Tibial artery (tissue), 4 donors: ENCODE measurements around the gene GUCY2D.
"Not testable (repeated sequence)": the region's sequence is repeated elsewhere in the genome, so short reads cannot be mapped to it uniquely, and the experiment has no call there.

ENCODE experiments used
- DNase-seq, 2 donors: peaks; one replicate each; pipeline ENCODE4 v3.0.0-alpha.2; 2019
- H3K27ac ChIP-seq, 2 donors: fragments of 200-600 bp; sonication (generic) in 1 of 2; 1 replicate in 1 of 2; 2 replicates in 1 of 2; pipeline ENCODE4 v1.5.1; 2018 to 2019; ENCODE audit warnings: mild to moderate bottlenecking in 1 of 2
- H3K27me3 ChIP-seq, 2 donors: fragments of 200-600 bp; sonication (generic) in 1 of 2; one replicate each; pipeline versions ENCODE4 v1.5.1 to v1.6.0; 2016 to 2019
- H3K36me3 ChIP-seq, 3 donors: fragments of 200-600 bp; sonication (generic) in 2 of 3; one replicate each; pipeline ENCODE4 v1.5.1; 2016 to 2019; ENCODE audit warnings: mild to moderate bottlenecking in 2 of 3
- H3K4me1 ChIP-seq, 4 donors: fragments of 200-600 bp; sonication (generic) in 2 of 4; 1 replicate in 3 of 4; 2 replicates in 1 of 4; pipeline ENCODE4 v1.5.1; 2016 to 2019
- H3K4me3 ChIP-seq, 2 donors: fragments of 200-600 bp; sonication (generic) in 1 of 2; 1 replicate in 1 of 2; 2 replicates in 1 of 2; pipeline ENCODE4 v1.5.1; 2018 to 2019; ENCODE audit warnings: mild to moderate bottlenecking in 2 of 2
- H3K9me3 ChIP-seq, 3 donors: fragments of 200-600 bp; sonication (generic) in 1 of 3; one replicate each; pipeline ENCODE4 v1.5.1; 2016 to 2019
- intact Hi-C: fragments of 100-400 bp; cut with DNase I; formaldehyde crosslinking; loops from one replicate; pipeline ENCODE4 v1.15.0; 2023; ENCODE audit warnings: low total_unique reads
- TF ChIP-seq, protein P1 (sequence below), 2 experiments: fragments of 200-600 bp in 1 of 2; fragments of 450-650 bp in 1 of 2; IDR thresholded peaks; one replicate each; pipeline ENCODE4 v1.5.1; 2017 to 2019; ENCODE audit warnings: antibody characterized with exemption in 2 of 2, mild to moderate bottlenecking in 1 of 2, moderate library complexity in 1 of 2

GUCY2D gene

GRCh38 chr17:8056232-8056975 lies 54.0 kb downstream of the GUCY2D start:
- Histone ChIP-seq H3K27ac (no peak overlapping the region), H3K27me3 (peaks cover 0 to 68% of the 10 kb centered on the region in 2 donors)
- peak; percentile 55 to 77 for DNase-seq

GRCh38 chr17:8056976-8057625 lies 54.7 kb downstream of the GUCY2D start:
- TF ChIP-seq, protein P1, sequence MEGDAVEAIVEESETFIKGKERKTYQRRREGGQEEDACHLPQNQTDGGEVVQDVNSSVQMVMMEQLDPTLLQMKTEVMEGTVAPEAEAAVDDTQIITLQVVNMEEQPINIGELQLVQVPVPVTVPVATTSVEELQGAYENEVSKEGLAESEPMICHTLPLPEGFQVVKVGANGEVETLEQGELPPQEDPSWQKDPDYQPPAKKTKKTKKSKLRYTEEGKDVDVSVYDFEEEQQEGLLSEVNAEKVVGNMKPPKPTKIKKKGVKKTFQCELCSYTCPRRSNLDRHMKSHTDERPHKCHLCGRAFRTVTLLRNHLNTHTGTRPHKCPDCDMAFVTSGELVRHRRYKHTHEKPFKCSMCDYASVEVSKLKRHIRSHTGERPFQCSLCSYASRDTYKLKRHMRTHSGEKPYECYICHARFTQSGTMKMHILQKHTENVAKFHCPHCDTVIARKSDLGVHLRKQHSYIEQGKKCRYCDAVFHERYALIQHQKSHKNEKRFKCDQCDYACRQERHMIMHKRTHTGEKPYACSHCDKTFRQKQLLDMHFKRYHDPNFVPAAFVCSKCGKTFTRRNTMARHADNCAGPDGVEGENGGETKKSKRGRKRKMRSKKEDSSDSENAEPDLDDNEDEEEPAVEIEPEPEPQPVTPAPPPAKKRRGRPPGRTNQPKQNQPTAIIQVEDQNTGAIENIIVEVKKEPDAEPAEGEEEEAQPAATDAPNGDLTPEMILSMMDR (IDR thresholded peaks at IDR 0.05), result no peak
- intact Hi-C loops, result no loop called here
- DNase-seq, result peak in 1 of 2 donors; percentile 43
- H3K4me1 ChIP-seq, result peaks cover 0 to 4% (median 0%) of the 10 kb centered on the region in 4 donors
- no peaks in the 10 kb centered on the region for H3K9me3 ChIP-seq
- H3K4me3 ChIP-seq, result no peak overlapping the region
- H3K36me3 ChIP-seq, result no peaks in the 10 kb centered on the region
- no peak overlapping the region for H3K27ac ChIP-seq
- peaks cover 0 to 75% of the 10 kb centered on the region in 2 donors for H3K27me3 ChIP-seq

More at GRCh38 chr17:8056232-8056975, 54.0 kb downstream of the GUCY2D start:
- peaks cover 0 to 4% (median 0%) of the 10 kb centered on the region in 4 donors for H3K4me1 ChIP-seq
- H3K9me3 ChIP-seq, result no peaks in the 10 kb centered on the region
- TF ChIP-seq, protein P1 (IDR thresholded peaks at IDR 0.05), result no peak
- intact Hi-C loops, result no loop called here
- H3K36me3 ChIP-seq, result no peaks in the 10 kb centered on the region
- H3K4me3 ChIP-seq, result no peak overlapping the region

GRCh38 chr17:8057691-8058114 lies 55.3 kb downstream of the GUCY2D start:
- DNase-seq, result peak; percentile 55 to 61
- Histone ChIP-seq H3K27me3 (peaks cover 0 to 81% of the 10 kb centered on the region in 2 donors), H3K4me1 (peaks cover 0 to 6% (median 3%) of the 10 kb centered on the region in 4 donors), H3K4me3 (no peak overlapping the region), H3K36me3 (no peaks in the 10 kb centered on the region), H3K9me3 (no peaks in the 10 kb centered on the region), H3K27ac (no peak overlapping the region)
- intact Hi-C loops, result no loop called here
- TF ChIP-seq, protein P1 (IDR thresholded peaks at IDR 0.05), result peak; percentile 72 to 76

DNA sequence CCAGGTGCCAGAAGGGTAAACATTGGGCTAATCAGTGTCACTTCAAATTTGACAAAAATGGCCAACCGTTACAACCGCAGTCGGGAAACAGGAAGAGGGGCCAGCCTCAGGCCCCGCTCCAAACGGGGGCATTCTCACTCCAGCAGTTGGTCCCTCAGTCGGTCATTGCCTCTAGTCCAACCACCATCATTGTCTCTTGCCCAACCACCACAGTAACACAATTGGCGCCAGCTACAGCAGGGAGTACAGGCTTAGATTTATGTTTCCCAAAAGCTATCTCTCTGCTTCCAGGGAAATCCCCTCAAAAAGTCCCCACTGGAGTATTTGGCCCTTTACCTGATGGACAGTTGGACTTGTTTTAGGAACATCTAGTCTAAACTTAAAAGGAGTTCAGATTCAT lies 56.7 kb downstream of the GUCY2D start:
- H3K36me3 ChIP-seq, result no peaks in the 10 kb centered on the region
- H3K4me3 ChIP-seq, result no peak overlapping the region
- no peaks in the 10 kb centered on the region for H3K9me3 ChIP-seq
- no peak for DNase-seq
- intact Hi-C loops, result no loop called here
- TF ChIP-seq, protein P1 (IDR thresholded peaks at IDR 0.05), result peak in 1 of 2 experiments; percentile 5
- H3K4me1 ChIP-seq, result peaks cover 0 to 9% (median 3%) of the 10 kb centered on the region in 4 donors
- no peak overlapping the region for H3K27ac ChIP-seq
- peaks cover 0 to 90% of the 10 kb centered on the region in 2 donors for H3K27me3 ChIP-seq

DNA sequence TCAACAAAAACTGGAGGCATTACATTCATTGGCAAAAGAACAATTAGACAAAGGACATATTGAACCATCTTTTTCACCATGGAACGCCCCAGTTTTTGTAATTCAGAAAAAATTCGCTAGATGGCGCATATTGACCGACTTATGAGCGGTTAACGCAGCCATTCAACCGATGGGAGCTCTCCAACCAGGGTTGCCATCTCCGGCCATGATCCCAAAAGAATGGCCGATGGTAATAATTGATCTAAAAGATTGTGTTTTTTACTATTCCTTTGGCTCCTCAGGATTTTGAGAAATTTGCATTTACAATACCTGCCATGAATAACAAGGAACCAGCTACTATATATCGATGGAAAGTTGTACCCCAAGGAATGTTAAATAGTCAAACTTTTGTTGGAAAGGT lies 57.9 kb downstream of the GUCY2D start:
- intact Hi-C loops, result no loop called here
- no peaks in the 10 kb centered on the region for H3K36me3 ChIP-seq
- H3K9me3 ChIP-seq, result no peaks in the 10 kb centered on the region
- peaks cover 0 to 91% of the 10 kb centered on the region in 2 donors for H3K27me3 ChIP-seq
- H3K27ac ChIP-seq, result no peak overlapping the region
- H3K4me1 ChIP-seq, result peaks cover 0 to 9% (median 3%) of the 10 kb centered on the region in 4 donors
- TF ChIP-seq, protein P1 (IDR thresholded peaks at IDR 0.05), result peak; percentile 68 to 75
- H3K4me3 ChIP-seq, result no peak overlapping the region
- peak in 1 of 2 donors; percentile 54 for DNase-seq

DNA sequence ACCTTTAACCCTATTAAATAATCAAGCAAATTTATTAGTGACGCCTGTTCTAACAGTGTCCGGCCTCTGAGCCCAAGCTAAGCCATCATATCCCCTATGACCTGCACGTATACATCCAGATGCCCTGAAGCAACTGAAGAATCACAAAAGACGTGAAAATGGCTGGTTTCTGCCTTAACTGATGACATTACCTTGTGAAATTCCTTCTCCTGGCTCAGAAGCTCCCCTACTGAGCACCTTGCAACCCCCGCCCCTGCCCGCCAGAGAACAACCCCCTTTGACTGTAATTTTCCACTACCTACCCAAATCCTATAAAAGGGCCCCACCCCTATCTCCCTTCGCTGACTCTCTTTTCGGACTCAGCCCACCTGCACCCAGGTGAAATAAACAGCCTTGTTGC lies 59.4 kb downstream of the GUCY2D start:
- peaks cover 0 to 78% of the 10 kb centered on the region in 2 donors for H3K27me3 ChIP-seq
- H3K9me3 ChIP-seq, result not testable (repeated sequence)

More for the DNA sequence above, 59.4 kb downstream of the GUCY2D start:
- not testable (repeated sequence) for DNase-seq, H3K27ac ChIP-seq, H3K4me3 ChIP-seq, H3K4me1 ChIP-seq, H3K36me3 ChIP-seq
- intact Hi-C loops, result loop anchor here (2.0 kb wide), 1 partner anchor 15 kb away; no protein-coding TSS in a partner anchor
